ENCODE measurements around the gene CHN2. TPM values are rescaled to one million over a fixed set of nuclear protein-coding genes. Genes with fewer than 3 reads are reported as not detected.
A peak's percentile ranks its signal among the peaks of the same experiment; 100 is the strongest.

CHN2 gene
- 16.0 TPM for polyA plus RNA-seq (ENCODE audit: insufficient read length)

DNA sequence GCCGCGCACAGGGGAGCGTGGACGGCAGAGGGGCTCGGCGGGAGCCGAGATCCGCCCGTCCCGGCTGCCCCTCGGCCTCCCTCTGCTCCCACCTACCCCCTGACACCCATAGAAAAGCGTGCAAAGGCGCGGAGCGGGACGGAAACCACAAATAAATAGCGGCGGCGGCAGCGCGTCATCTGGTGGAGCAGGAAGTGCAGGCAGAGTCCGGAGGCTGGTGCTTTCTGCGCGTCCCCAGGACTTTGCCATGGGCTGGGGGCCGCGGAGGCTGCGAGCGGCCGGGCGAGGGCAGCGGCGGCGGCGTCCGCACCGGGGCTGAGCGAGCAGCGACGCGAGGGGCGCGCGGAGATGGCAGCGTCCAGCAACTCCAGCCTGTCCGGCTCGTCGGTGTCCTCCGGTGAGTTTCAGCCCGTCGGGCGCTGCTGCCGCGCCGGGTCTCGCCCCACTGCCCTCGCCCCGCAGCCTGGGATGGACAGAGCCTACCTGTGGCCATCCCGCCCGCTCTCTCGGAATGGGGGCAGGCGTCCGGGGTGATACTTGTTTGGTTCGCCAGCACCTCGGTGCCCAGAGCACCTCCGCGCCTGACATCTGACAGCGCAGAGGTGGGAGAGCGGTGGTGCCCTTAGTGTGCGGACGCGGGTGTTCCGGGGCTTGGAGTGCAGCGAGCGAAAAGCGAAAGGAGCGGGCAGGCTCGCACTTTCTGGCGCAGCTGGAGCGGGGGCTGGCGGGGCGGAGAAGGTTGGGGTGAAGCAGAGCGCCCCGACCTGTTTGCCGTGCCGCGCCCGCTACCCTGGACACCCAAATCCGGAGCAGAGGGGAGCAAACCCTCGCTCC lies at the start of gene CHN2:
TSS of gene CHN2 (plus strand) at position 182 of the 834 bp plus-strand sequence.
- DNase-seq (ENCODE audit: low read depth): no peak

DNA sequence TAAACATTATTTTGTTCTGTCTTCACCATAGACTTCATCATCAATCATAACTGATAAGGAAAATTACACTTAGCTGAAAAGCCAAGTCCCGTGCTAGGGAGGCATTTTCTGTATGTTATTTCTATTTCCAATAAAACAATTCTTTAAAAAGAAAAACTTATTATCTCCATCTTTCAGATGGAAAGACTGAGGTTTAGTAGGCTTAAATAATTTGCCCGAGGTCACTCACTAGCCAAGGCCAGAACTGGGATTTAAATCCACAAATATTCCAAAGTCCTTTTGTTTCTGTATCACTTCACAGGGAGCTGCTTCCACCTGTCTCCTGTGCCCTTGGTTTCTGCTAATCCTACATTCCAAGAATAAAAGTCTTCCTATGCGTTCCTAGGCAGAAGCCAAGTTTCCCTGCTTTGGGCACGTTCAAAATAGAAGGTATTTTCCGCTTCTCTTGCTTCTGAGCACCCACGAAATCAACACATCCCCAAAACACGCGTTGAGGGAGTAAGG lies 49.0 kb upstream of the CHN2 start:
- DNase-seq (ENCODE audit: low read depth): no peak

DNA sequence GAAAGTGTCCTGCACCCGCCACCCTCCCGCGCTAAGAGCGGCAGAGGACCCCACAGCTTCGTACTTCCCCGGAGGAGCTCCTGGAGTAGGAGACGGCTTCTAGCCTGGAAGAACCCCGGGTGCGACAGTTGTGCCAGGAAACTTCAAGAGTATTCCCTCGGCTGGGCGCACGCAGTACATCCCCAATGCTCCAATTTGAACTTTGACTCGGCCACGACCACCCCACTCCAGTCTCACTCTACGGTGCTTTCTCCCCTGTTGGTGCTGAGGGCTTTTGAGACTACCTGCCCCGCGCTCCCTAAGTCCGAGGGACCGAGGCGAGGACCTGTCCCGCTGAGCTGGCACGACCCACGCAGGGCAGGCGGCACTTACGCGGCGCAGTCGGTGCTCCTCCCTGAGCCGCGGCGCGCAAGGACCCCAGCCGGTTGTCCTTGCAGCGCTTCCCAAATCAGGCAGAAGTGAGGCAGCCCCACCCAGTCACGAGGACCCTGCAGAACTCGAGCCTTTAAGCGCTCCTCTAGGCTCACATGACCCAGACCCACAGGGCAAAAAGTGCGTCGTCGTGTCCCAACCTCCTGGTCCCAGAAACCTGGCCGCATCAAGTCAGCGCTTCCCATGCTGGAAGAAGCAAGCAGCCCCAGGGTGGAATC lies 48.4 kb upstream of the CHN2 start, which contains the start of gene CPVL:
TSS of gene CPVL (minus strand) at position 481 of the 650 bp plus-strand sequence. CDS start 25,476 bp downstream, outside the sequence.
- DNase-seq (ENCODE audit: low read depth): peak; percentile 25

DNA sequence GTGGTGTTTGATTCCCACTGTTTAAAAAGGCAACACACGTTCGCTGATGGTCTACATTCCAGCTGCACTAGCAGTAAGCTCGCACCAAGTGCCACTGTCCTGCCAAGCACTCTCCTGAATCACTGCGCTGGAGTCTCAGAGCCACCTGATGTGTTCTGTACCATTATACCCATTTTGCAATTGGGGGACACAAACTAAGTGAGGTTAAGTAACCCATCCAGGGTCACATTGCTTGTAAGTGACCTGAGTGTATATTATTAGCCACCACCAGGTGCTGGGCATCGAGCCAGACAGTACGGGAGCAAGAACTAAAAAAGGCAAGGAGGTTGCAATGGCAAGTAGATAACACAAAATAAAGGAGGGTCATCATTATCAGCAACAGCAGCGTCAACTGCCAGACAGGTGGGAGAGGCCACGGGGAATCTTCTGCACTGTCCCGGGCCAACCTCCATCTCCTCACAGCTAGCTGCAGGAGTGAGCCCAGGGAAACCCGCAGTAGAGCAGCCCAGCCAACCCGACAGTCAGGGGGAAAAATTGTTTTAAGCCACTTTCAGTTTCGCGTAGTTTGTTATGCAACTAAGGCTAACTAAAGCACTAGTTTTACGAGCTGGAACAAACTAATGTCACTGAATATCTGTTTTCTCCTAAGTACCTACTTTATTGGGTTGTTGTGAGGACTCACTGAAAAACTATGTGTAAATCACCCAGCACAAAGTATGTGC lies 47.5 kb upstream of the CHN2 start:
- DNase-seq (ENCODE audit: low read depth): no peak

DNA sequence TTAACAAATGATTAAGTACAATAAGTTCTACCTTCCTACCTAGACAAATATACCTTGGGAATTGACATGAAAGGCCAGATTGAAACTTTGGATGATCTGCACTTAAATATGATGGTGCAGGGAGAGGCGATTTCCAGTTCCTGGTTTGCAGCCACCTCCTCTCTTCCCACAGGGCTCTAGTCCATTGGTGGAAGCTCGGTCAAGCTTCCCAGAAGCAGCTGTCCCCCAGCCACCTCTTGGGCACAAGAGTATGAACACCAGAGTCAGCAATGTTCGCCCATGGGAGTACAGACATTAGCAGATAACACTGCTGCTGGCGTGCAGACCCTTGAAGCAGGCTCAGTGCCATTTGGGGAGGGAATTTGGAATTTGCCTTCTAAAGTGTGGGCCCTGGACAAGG lies 46.8 kb upstream of the CHN2 start:
- no peak for DNase-seq (ENCODE audit: low read depth)

DNA sequence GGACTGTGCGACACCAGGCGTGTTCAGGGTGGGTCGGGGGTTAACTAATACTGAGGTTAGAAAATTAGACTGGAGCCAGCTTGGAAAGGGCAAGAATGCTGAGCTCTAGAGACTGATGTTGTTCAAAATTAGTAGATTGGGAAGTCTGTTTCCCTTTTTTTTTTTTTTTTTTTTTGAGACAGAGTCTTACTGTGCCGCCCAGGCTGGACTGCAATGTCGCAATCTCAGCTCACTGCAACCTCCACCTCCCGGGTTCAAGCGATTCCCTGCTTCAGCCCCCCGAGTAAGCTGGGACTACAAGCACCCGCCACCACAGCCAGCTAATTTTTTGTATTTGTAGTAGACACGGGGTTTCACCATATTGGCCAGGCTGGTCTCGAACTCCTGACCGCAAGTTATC lies 45.5 kb upstream of the CHN2 start:
- no peak for DNase-seq (ENCODE audit: low read depth)

DNA sequence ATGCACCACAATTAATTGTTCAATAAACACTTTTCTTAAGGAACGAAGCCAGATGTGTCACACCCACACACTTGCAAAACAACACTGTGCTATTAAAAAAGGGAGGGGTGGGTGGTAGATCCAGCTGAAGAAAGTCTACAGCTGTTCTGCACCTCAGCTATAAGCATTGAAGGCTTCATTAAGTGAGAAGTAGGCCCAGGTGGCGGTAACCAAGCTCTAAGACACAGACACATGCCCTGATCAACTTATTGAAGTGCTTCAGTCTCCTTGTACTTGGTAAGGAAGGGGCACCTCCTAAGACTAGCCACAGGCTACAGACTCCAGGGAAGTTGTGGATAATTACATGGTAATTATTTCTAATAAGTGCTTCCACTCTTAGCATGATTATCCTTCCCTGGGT lies 43.7 kb upstream of the CHN2 start:
- no peak for DNase-seq (ENCODE audit: low read depth)

DNA sequence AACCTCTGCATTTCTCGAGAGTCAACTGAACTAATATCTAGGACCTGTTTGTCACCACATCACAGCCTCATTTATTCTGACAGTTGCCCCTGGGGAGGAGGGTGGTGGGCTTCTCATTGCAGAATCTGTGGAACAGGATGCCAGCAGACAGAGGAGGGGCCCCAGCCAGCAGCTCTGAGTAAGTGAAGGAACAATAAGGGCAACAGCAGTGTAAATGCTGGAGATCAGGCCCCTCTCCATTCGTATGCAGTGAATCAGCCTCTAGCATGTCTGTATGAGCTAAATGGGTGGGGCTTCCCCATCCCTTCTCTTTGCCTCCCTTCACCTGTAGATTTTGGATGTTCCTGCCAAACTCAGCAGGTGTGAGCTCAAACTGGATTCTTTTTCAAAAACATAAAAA lies 40.5 kb upstream of the CHN2 start:
- DNase-seq (ENCODE audit: low read depth): no peak

DNA sequence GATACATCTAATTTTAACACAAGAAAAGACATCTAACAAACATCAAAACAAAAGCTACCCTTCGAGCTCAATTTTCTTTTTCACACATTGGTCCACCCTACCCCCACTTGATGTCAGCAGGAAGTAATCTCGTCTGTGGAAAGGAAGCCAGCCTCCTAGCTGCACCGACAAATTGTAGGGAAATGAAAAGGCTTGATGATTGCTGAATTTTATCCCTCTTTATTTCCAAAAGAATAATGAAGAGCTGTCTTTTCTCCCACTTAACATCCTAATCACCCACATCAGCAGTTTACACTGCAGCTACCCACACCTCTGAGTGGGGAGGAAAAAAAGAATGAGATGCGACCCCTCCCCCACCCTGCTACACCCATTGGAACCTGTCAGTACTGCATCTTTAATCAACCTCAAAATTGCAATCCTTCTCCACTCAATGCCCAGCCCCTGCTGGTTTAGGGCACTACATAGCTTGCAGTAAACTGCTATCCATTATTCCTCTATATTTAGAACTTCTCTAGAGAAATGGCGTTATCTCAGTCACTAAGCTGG lies 37.6 kb upstream of the CHN2 start:
- no peak for DNase-seq (ENCODE audit: low read depth)

DNA sequence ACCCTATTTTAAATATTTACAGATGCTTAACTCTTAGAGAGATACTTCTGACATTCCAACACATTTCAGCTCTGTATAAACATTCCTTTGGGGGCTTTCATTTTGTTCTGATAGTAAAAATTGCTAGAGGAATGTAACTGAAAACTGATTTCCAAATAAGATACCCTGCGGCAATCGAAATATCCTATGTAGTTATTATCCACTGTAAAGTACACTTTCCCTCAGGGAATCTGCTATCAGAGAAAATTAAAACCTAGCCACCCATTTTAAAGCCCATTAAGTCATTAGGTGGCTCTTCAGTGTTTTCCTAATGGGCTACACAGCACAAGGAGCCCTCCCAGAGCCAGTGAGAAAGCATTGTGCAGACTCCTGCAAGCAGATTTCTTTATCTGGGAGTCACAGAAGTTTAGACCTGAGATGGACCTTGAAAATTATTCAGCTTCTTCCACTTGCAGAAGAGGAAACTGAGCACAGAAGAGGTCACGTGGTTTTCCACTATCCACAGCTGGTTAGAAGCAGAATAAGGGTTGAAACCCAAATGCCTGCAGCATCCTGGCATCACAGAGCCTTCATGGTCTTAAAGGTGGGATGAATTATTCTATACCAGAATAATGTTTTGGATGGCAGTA lies 35.7 kb upstream of the CHN2 start:
- DNase-seq (ENCODE audit: low read depth): no peak

DNA sequence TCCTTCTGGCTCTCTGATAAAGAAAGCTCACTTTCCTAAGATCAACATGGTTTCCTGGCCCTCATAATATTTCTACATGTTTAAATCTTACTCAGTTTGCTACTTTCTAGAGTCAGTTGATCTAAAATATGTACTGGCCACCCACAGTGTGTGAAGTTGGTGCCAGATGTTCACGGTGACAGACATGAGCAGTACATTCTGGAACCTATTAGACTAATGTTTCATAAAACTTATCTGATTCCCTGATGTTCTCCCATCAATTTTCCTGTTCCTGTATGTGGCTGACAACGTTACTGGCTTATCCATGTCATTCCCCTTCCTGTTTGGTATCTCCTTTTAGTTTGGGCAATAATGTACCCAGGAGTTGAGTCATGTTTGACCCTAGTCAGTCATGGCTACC lies 34.5 kb upstream of the CHN2 start:
- no peak for DNase-seq (ENCODE audit: low read depth)

DNA sequence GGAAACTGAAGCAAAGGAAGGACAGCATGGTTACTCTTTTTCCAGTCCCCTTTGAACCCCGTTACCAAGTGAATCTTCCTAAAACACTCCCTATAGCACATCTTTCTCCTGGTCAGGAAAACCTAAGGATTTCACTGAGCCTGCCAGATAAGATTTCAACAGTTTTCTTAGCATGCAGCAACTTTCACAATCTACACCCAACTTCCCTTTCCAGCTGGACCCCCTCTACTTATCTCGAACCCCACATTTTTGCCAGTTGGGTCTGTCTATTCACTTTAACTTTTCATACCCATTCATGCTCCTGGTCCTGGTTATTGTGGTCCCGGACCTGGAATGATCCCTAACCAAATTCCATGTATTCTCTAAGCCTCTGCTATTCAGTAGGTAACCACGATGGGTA lies 33.3 kb upstream of the CHN2 start:
- no peak for DNase-seq (ENCODE audit: low read depth)

DNA sequence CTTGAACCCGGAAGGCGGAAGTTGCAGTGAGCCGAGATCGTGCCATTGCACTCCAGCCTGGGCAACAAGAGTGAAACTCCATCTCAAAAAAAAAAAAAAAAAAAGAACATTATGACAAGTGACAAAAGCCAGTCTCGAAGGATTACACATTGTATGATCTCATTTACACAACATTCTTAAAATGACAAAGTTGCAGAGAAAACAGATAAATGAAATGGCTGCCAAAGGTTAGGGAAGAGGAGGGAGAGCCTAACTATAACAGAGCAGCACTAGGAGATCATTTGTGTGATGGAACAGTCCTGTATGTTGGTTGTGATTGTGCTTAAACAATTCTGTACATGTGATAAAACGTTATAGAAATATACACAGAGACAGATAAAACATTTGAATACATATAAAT lies 32.0 kb upstream of the CHN2 start:
- no peak for DNase-seq (ENCODE audit: low read depth)

DNA sequence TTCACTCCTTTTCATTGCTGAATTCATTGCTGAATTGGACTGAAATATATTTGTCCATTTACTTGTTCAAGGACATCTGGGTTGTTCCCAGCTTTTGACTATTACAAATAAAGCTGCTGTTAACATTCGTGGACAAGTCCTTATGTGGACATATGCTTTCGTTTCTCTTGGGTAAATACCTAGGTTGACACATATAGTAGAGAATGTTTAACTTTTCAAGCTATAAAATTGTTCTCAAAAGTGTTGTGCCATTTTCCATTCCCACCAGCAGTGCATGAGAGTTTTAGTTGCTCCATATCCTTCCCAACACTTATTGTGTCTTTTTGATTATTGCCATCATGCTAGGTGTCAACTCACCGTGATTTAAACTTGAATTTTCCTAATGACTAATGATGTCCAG lies 30.7 kb upstream of the CHN2 start:
- DNase-seq (ENCODE audit: low read depth): no peak

DNA sequence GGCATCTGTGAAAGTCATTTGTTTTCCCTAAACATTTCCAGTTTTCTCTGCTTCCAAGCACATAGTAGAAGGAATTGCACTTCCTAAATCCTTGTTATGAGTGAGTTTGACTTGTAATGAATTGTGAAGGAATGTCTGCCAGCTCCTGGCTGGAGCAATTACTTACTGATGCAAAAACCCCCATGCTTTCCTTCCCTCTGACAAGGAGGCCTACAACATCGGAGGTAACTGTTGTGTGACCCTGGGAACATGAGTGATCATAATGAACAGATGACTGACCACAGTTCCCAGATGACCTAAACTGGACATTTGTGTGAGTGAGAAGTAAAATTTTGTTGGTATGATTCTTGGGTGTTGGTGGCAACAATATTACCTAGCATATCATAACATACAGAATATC lies 26.9 kb upstream of the CHN2 start:
- no peak for DNase-seq (ENCODE audit: low read depth)

DNA sequence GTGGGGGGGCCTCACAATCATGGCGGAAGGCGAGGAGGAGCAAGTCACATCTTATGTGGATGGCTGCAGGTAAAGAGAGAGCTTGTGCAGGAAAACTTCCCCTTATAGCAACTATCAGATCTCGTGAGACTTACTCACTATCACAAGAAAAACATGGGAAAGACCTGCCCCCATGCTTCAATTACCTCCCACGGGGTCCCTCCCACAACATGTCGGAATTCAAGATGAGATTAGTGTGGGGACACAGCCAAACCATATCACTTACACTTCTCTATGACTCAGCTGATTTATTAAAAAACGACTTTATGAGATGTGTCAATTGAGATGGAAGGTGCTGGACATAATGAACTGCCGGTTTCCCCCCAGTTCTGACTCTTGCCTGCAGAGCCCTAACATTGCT lies 23.8 kb upstream of the CHN2 start:
- DNase-seq (ENCODE audit: low read depth): no peak

DNA sequence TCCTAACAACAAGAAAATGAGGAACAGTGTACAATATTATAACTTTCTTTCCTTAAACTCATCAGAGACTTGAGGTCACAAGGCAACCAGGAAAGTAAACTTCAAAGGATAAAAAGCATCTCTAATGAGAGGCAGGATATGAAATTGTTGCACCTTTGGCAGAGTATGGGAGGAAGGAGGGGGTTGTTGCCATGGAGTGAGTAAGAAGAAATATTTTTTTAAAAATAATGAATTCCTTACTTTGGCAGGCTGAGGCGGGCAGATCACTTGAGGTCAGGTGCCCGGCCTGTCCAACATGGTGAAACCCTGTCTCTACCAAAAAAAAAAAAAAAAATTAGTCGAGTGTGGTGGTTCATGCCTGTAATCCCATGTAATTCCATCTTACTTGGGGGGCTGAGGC lies 21.1 kb upstream of the CHN2 start:
- no peak for DNase-seq (ENCODE audit: low read depth)

DNA sequence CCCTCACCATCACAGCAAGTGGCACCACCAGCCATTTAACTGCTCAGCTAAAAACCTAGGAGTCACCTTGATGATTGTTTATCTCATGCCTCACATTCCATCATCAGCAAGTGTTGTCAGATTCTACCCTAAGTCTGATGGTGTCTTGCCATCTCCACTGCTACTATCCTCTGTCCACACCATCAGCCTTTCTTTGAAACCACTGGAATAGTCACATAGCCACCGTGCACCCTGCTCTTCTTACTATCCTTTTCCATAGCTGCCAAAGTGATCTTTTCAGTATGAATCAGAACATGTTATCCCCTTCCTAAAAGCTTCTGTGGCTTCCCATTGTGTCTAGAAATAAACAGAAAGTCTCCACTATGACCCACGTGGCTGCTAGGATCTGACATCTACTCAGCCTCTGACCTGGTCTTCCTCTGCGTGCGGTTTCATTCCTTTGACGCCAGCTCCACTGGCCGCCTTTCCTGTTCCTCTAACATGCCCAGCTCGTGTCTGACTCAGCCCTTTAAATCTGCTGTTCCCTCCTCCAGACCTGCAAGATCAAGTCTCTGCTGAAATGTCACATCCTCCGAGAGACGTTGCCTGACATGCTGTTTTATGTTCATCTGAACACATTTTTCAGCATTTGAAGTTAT lies 16.5 kb upstream of the CHN2 start:
- DNase-seq (ENCODE audit: low read depth): no peak

DNA sequence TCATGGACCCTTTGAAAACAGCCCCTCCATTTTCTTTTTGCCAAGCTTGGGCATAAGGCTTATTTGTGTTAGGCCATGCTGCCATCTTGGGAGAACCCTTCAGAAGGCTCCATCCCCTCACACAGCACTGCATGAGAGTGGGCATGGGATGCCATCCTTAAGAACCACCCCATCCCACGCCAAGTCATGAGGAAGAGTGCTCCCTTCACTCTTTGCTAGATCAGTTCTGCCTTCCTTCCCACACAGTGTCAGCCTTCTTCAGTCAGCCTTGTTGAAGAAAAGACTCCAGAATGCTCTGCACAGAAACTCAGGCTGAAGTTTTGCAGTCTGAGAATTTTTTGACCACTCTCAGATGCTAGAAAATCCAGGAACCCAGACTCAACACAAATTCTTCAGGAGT lies 15.5 kb upstream of the CHN2 start:
- no peak for DNase-seq (ENCODE audit: low read depth)

DNA sequence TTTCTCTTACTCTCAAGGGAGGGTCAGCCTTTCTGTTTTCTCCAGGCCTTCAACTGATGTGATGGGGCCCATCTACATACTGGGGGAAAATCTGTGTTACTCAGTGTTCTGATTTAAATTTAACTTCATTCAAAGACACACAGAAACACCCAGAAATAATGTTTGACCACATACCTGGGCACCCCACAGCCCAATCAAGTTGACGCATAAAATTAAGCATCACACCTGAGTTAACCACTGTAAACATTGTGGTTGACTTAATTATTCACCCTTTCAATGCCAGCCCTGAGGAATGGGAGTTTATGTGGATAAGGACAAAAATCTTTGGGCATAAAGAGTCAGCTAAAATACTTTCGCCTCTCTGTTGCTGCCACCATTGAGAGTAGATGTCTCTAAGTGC lies 10.0 kb upstream of the CHN2 start:
- DNase-seq (ENCODE audit: low read depth): no peak

DNA sequence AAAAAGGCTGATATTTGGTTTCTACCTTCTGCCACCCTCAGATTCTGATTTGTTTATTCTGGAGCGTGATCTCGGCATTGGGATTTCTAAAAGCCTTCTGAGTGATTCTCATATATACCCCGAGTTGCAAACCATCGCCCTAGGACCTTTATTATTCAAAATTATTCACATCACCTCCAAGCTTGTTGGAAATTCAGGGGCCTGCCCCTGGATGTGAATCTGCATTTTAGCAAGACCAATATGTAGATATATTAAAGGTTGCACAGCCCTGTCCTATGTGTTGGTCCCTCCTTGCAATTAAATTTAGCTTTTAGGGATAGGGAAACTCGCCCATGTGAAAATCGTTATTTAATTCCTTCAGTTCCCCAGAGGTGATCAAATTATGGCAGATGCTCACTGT lies 9.0 kb upstream of the CHN2 start:
- no peak for DNase-seq (ENCODE audit: low read depth)
